Measurements from ENCODE around the gene STAG3.
"Not testable (repeated sequence)": the region's sequence is repeated elsewhere in the genome, so short reads cannot be mapped to it uniquely, and the experiment has no call there.

The STAG3 gene

DNA sequence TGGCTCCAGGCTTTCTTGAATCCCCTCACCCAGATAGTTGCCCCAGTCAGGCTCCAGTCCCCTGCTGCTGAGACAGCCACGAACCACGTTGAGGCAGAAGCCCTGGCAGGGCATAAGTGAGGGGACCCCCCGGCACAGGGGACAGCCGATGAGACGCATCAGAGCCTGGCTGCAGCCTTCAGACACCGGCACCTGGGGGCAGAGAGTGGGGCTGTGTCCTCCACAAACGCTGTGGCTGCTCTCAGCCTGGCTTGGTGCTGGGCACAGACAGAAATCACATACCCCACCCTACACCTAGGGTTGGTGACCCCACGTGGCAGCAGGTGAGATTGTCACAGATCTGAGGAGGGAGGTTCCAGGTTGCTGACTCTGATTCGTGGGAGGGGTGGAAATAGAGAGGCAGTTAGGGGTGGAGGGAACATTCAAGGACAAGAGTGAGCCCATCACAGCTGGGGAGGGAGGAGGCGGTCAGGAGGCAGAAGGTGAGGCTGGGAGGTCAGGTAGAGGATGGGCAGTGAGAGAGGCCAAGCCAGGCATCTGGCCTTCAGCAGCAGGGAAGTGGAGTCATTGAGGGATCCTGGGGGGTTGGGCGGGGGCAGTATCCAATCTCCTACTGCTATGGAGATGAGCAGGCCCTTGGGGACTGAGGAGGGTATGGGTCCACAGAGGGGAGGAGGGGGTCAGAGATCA is 3.8 kb upstream of the STAG3 start:
- no peak for DNase-seq

DNA sequence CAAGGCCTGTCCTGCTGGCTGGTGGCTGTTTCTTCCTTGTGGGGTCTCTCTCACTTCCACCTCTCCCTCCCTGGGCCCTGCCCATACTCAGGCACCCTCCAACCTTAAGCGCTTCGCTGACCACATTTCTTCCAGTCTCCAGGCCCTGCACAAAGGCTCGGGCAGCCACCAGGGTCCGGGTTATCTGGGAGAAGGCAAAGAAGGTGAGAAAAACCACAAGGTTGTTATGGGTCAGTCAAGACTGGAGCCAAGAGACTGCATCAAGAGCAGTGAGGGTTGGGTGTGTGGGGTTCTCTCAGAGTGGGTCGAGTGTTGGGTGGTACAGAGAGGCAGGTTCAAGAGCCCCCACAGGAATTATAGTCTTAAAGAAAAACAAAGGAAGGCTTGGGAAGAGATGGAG is 3.1 kb upstream of the STAG3 start:
- DNase-seq: no peak

DNA sequence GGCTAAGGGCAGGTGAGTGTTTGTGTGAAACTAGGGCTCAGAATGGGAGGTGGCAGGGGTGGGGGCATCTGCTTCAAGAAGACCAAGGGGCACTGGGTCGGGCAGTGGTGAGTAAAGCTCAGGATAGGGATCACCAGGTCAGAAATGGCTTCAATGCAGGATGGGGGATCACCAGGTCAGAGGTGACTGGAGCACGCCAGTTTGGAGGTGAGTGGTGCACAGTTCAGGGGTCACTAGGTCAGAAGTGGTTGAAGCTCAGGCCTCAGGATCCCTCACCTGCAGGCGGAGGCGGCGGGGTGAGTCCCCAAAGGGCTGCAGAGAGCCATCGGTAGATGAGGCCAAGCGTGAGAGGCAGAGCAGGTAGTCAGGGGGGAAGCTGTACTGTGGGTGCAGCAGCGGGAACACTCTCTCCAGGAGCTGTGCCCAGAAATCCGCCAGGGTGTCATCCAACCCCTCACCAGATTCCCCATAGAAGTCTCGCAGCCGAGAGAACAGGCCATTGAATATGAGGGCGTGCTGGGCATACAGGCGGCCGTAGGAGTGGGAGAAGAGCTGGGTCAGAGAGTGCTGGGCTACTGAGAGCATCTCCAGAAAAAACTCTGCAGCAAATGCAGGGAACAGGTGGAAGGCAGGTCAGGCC is 2.3 kb upstream of the STAG3 start:
- DNase-seq: no peak

DNA sequence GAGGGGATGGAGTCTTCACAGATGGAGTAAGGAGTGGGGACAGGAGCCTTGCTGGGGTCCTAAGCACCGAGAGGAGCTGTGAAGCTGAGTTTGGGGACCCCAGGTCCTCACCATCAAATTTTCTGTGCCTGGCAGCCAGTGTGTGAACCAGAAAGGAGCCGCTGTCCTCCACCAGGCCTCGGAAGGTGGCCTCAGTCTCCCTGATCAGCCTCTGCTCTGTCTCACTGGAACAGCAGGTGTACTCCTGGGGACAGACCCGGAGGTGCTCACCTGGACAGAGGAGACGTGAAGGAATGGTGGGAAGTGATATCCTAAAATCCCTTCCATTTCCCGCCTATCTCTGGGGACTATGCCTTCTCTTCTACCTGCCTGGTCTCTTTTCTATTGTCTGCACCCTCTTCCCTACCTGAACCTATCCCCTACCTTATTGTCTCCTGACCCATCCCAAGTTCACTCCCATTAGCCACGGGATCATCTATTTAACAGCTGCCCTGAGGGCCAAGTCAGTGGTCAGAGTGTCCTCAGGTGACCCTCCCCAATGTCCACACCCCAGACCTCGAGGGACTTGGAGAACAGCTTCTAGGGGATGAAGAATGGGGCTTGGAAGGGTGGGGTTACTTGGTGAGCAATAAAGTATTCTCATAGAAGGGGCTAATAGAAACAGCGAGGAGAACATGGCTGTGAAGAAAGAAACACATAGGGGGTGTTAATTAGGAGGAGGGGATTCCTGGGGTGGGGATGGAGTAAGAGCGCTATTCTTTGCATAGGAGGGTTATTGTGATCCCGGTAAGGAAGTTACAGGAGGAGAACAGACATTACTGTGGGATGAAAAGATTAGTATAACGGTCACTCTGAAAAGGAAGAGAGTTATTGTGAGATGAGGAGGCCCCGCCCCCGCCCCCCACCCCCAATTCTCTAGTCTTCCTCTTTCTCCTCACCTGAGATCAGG is 1.3 kb upstream of the STAG3 start:
- peak; percentile 42 for DNase-seq

DNA sequence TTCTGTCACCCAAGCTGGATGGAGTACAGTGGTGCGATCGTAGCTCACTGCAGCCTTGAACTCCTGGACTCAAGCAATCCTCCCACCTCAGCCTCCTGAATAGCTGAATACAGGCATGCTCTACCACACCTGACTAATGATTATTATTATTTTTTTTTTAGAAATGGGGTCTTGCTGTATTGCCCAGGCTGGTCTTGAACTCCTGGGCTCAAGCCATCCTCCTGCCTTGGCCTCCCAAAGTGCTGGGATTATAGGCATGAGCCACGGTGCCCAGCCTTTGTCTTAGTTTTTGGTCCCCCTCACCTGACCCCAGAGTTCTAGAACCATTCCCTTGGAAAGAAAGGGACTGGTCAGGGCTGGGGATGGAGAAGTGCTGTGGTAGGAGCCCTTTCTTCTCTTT is 2.4 kb downstream of the STAG3 start:
- DNase-seq: not testable (repeated sequence)

DNA sequence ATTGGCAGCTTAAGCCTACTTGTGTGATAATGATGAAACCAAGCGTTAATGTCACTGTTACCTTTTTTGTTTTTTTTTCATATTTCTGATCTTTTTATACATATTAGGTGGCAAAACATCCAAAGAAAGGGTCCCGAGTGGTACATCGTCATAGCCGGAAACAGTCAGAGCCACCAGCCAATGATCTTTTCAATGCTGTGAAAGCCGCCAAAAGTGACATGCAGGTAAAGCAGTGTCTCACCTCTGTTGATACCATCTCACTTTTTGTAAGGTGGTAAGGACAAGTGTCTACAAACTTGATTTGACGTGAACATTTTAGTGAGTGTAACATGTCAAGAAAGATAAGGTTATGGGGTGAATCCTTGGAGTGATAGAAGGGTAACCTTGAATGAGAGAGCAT is 4.9 kb downstream of the STAG3 start:
- not testable (repeated sequence) for DNase-seq

DNA sequence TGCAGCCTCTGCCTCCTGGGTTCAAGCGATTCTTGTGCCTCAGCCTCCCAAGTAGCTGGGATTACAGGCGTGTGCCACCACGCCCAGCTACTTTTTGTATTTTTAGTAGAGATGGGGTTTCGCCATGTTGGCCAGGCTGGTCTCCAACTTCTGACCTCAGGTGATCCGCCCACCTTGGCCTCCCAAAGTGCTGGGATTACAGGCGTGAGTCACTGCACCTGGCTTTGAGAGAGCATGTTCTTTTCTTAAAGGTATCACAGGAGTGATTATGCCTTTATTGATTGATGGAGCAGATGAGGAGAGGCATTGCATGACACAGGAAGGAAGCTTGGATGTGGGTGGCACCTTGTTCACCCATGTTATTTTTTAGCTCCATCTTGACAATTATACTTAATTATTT is 5.4 kb downstream of the STAG3 start:
- peak; percentile 28 for DNase-seq

DNA sequence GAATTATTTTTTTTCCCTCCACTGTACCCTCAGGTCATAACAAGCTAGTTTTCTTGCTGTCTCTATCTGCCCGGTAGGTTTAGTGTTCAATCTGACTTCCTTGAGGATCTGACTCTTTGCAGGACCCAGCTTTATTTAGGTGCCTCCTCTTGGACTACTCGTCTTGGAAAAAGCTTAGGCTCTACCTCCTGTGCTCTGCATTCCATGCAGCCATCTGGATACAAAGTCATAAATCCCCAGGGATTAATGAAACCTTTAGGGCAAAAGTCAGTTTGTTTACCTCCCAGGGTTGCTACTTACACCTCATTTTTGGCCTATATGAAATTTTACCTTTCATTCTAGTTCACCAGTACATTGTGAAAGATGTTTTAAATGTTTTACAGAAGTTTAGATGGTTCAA is 8.0 kb downstream of the STAG3 start:
- DNase-seq: no peak

DNA sequence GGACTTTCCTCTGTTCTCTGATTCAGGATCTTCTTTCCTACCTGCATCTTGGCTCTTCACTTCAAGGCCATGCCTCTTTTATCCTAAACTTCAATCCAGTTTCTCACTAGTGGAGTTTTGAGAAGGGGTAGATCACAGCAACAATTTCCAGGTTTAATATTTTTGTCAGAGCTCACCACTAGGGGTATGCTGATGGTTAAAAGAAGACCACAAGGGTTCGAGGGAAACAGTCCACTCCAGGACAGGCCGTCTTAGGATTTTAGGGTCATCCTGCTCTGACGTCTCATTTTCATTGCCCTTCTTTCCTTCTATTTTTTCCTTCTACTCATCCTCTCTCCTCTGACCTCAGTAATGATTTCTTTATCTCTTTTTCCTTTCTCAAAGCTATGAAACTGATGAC is 11.3 kb downstream of the STAG3 start:
- DNase-seq: no peak

DNA sequence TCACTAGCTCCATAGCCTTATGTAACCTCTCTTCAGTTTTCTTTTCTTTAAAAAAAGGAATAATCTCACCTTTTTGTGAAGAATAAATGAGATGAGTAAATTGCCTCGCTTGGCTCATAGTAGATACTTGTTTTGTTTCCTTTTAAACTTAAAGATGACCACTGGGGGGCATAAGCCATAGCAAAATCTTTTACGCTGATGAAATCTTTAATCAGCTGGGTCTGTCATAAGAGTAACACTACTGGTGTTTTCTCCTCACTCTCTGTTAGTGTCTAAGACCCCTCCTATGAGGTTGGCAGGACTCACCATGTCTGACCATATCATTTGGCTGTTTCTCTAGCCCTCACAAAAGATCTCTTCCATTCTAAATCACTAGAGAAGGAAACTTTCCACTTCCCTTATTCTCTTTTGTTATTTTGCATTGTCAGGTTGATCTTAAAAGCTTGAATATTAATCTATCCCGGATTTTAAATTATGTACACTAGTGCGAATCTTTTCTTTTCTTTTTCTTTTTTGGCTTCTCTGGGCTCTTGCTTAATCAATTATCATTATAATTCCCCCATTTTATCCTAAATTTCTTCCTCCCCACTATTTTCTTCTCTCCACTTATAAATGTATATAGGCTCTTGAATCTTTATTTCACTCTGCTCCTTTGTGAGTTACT is 12.5 kb downstream of the STAG3 start:
- no peak for DNase-seq

DNA sequence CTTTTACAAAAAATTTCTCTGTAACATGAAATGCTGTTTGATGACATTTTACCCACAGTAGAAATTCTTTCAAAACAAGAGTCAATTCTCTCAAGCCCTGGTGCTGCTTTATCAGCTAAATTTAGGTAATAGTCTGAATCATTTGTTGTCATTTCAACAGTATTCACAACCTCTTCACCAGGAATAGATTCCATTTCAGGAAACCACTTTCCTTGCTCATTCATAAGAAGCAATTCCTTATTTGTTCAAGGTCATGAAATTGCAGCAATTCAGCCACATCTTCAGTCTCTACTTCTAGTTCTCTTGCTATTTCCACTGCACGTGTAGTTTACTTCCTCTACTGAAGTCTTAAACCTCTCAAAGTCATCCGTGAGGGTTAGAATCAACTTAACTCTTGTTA is 14.1 kb downstream of the STAG3 start:
- no peak for DNase-seq

DNA sequence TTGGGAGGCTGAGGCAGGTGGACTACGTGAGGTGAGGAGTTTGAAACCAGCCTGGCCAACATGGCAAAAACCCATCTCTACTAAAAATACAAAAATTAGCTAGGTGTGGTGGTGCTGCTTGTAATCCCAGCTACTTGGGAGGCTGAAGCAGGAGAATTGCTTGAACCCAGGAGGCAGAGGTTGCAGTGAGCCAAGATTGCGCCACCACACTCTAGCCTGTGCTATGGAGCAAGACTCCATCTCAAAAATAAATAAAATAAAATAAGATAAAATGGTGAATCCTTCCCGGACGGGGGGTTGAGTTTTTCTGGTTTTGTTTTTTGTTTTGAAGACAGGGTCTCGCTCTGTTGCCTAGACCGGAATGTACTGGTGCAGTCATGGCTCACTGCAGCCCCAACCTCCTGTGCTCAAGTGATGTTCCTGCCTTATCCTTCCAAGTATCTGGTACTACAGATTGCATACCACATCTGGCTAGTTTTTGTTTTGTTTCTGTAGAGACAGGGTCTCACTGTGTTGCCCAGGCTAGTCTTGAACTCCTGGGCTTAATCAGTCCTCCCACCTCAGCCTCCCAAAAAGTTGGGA is 14.7 kb downstream of the STAG3 start:
- not testable (repeated sequence) for DNase-seq

DNA sequence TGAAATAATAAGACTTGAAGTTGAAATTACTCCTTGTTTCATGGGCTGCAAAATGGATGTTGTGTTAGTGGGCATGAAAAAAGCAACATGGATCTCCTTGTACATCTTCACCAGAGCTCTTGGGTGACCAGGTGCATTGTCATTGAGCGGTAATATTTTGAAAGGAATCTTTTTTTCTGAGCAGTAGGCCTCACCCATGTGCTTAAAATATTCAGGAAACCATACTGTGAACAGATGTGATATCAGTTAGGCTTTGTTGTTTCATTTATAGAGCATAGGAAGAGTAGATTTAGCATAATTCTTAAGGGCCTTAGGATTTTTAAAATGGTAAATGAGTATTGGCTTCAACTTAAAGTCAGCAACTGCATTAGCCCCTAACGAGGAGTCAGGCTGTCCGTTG is 15.3 kb downstream of the STAG3 start:
- no peak for DNase-seq

DNA sequence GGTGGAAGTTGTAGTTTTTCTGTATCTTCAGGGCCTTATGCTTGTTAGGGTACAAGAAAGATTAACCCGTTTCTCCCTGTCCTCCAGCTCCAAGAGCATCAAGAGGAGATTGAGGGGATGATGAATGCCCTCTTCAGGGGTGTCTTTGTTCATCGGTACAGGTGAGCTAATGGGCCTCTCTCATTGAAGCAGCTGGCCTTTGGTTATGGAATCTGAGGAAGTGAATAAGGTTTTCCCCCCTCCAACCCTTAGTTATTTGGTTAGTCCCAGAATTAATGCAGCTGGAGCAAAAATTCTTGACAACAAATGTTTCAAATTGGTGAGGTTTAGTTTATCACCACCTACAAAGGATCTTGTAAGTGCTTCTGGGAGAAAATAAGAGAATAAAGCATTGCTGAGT is 17.5 kb downstream of the STAG3 start:
- DNase-seq: peak; percentile 9

DNA sequence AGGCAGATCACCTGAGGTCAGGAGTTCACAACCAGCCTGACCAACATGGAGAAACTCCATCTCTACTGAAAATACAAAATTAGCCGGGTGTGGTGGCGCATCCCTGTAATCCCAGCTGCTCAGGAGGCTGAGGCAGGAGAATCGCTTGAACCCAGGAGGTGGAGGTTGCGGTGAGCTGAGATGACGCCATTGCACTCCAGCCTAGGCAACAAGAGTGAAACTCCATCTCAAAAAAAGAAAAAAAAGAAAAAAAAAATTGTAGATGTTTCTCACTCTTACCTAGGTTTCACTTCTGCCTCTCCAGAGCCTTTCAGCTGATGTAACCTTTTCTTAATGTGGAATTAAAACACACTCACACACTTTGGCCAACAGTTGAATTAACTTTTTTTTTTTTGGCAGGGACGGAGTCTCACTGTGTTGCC is 18.2 kb downstream of the STAG3 start:
- not testable (repeated sequence) for DNase-seq

DNA sequence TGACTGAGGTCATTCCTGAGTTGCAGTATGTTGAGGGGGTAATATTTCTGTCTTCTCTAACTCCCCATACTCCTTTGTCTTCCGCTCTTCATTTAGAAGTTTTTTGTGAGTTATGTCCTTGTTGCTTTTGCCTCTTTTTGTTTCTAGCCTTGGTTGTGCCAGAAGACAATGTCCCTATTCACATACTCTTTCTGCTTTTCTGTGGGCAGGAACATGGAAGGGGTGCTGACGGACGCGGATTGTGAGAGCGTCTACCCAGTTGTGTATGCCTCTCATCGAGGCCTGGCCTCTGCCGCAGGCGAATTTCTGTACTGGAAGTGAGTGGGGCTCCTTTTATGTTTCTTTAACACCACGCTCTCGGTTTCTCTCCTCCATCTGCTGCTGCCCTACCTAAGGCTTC is 20.5 kb downstream of the STAG3 start:
- DNase-seq: no peak

DNA sequence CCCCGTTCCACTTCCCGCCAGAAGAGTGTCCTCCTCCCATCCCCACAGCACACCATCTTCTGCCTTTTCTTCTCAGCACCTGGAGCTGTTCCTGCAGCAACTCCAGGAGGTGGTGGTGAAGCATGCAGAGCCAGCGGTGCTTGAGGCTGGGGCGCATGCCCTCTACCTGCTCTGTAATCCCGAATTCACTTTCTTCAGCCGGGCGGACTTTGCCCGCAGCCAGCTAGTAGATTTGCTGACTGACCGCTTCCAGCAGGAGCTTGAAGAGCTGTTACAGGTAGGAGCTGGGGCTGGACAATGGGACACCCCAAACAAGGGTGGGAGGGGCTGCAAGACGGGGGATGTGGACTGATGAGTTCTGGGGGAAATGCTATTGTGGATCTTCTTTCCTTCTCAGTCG is 23.0 kb downstream of the STAG3 start:
- no peak for DNase-seq

DNA sequence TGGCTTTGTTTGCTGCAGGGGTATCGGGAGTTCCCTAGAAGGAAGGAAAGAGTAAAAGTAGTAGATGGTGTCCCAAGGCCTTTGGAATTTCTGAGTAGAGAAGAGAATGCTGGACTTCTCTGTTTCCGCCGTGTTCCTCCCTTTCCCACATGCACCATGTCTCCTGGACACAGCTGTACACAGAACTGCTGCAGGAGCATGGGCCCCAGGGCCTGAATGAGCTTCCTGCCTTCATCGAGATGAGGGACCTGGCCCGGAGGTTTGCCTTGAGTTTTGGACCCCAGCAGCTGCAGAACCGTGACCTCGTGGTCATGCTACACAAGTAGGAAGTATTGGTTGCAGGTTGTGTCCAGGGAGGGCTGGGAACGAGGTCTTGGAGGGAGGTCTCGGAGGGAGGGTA is 26.7 kb downstream of the STAG3 start:
- no peak for DNase-seq

DNA sequence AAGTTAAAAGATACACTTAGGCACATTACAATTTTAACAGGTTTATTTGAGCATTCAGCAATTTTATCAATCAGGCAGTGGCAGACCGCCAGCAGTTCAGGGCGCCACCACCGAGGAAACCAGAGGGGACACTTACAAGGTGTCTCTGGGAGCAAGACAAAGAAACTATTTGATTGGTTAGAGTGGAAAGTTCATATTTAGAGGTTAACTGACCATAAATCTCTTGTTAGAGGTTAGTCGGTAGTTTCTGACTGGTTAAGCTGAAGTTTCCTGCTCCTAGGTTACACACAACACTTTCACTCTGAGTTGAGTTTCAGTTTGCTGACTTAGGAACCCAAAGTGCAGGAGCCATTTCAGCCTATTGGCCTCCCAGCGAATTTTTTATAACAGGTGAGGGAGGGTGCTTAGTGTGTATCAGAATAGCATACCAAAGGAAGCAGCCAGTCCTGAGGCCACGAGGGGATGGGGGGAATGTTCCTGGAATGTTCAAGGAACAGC is 31.2 kb downstream of the STAG3 start:
- DNase-seq: no peak

DNA sequence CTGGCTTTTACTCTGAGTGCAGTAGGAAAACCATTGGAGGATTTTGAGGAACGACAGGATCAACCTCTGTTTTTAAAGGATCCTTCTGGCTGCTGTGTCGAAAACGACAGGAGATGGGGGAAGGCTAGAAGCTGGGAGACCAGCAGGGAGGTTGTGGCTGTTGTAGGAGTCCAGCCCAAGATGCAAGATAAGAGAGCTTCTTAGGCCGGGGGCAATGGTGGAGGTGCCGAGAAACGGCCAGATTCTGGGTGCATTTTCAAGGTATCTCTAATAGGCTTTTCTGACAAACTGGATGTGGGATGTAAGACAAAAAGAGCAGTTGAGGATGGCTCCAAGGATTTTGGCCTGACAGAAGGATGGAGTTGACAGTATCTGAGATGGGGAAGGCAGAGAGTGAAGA is 31.8 kb downstream of the STAG3 start:
- no peak for DNase-seq

DNA sequence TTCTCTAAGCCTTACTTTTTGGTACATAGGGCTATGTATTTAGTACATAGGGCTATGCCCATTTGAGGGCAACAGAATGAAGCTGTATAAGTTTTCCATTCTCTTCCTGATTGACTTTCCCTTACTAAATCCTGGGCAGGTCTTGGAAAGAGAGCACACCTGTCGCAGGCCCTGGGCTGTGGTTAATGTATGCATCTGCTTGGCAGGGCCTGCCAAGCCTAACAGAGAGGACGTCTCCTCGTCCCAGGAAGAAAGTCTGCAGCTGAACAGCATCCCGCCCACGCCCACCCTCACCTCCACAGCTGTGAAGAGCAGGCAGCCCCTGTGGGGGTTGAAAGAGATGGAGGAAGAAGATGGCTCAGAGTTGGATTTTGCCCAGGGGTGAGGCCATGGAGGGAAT is 33.1 kb downstream of the STAG3 start:
- DNase-seq: no peak

DNA sequence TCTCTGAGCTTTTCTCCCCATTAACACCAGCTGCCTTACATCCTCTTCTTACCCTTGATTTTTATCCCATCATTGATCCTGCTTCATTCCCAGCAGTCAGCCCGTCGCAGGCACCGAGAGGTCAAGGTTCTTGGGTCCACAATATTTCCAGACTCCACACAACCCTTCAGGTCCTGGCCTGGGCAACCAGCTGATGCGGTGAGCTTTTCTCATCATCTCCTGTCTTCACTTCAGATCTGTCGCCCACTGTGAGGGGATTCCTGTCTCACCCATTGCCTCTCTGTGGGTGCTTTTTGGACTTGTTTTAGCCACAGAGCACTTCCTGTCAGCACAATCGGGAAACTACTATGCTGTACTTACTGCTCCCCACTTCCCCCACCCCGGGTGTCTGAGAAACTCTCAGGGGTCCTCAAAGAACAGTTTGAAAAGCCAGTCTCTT is 33.6 kb downstream of the STAG3 start:
- no peak for DNase-seq
